ENCODE measurements around the gene ARFGEF3.

DNA sequence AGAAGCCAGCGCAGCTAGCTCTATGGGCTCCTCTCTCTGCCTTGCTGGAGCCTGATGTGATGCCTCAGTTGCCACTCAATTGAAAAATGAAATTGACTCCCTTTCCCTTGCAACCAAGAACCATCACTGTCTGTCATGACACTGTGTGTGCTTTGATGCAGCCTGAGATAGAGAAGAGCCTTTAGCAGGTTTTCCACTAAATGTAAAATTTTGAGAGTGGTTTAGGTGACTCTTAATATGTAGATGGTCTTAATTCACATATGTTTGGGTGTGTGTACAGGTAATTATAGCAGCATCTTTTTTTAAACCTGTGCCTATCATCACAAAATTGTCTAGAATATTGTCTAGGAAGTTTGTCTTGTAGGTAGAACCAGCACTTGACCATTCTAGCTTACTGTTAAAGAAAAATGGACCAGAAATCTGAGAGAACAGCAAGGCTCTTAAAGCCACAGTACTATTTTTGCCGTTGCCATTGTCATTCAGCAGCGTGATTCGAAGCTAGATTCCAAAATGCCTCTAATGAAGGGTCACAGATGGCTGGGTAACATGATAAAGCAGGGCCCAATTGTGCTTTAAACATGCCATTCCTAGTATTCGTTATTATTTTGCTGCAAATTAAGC, 1.3 kb downstream of the ARFGEF3 start:
- TF ChIP-seq, protein P1, sequence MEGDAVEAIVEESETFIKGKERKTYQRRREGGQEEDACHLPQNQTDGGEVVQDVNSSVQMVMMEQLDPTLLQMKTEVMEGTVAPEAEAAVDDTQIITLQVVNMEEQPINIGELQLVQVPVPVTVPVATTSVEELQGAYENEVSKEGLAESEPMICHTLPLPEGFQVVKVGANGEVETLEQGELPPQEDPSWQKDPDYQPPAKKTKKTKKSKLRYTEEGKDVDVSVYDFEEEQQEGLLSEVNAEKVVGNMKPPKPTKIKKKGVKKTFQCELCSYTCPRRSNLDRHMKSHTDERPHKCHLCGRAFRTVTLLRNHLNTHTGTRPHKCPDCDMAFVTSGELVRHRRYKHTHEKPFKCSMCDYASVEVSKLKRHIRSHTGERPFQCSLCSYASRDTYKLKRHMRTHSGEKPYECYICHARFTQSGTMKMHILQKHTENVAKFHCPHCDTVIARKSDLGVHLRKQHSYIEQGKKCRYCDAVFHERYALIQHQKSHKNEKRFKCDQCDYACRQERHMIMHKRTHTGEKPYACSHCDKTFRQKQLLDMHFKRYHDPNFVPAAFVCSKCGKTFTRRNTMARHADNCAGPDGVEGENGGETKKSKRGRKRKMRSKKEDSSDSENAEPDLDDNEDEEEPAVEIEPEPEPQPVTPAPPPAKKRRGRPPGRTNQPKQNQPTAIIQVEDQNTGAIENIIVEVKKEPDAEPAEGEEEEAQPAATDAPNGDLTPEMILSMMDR (conservative IDR thresholded peaks at IDR 0.05; ENCODE audit: low read depth, low read length), result no peak
- peak; percentile 1 for TF ChIP-seq EZH2 (IDR thresholded peaks at IDR 0.05; ENCODE audit: borderline replicate concordance, low read depth, low read length, poor library complexity, severe bottlenecking)

Data from A673 (cell line).